ENCODE results near the gene SLC25A51. TPM values are rescaled to one million over a fixed set of nuclear protein-coding genes. Genes with fewer than 3 reads are reported as not detected.

Gene SLC25A51
- total RNA-seq, 4 donors from 2014 or later, result 32.2 to 67.8 (median 57.8) TPM

GRCh38 chr9:37949576-37949975 lies 45.6 kb upstream of the SLC25A51 start:
- DNase-seq, result no peak
- H3K9me3 ChIP-seq, result no peaks in the 10 kb centered on the region
- H3K27me3 ChIP-seq, result no peaks in the 10 kb centered on the region
- peaks cover 0 to 55% (median 0%) of the 10 kb centered on the region in 3 donors for H3K36me3 ChIP-seq
- H3K4me1 ChIP-seq, result no peaks in the 10 kb centered on the region
- TF ChIP-seq POLR2A (IDR thresholded peaks at IDR 0.05) (no peak), CTCF (IDR thresholded peaks at IDR 0.05) (no peak)
- H3K4me3 ChIP-seq, result no peak overlapping the region
- no peak overlapping the region for H3K27ac ChIP-seq

- Histone ChIP-seq H3K4me3 (no peak overlapping the region), H3K27ac (no peak overlapping the region), H3K4me1 (no peaks in the 10 kb centered on the region), H3K36me3 (peaks cover 0 to 53% (median 0%) of the 10 kb centered on the region in 3 donors), H3K27me3 (no peaks in the 10 kb centered on the region), H3K9me3 (no peaks in the 10 kb centered on the region)
- no peak for TF ChIP-seq POLR2A (IDR thresholded peaks at IDR 0.05)
- TF ChIP-seq CTCF (IDR thresholded peaks at IDR 0.05), result no peak
- no peak for DNase-seq
Measured at GRCh38 chr9:37948417-37948980, 44.6 kb upstream of the SLC25A51 start.

- peaks cover 0 to 48% (median 0%) of the 10 kb centered on the region in 3 donors for H3K36me3 ChIP-seq
- no peak overlapping the region for H3K27ac ChIP-seq
- H3K27me3 ChIP-seq, result no peaks in the 10 kb centered on the region
- no peak for DNase-seq
- H3K4me1 ChIP-seq, result no peaks in the 10 kb centered on the region
- H3K9me3 ChIP-seq, result no peaks in the 10 kb centered on the region
- no peak overlapping the region for H3K4me3 ChIP-seq
- TF ChIP-seq CTCF (IDR thresholded peaks at IDR 0.05) (no peak), POLR2A (IDR thresholded peaks at IDR 0.05) (no peak)
Measured at GRCh38 chr9:37947977-37948376, 44.0 kb upstream of the SLC25A51 start.

GRCh38 chr9:37947471-37947870 lies 43.5 kb upstream of the SLC25A51 start:
- Histone ChIP-seq H3K27me3 (no peaks in the 10 kb centered on the region), H3K9me3 (no peaks in the 10 kb centered on the region), H3K4me1 (no peaks in the 10 kb centered on the region), H3K4me3 (no peak overlapping the region), H3K36me3 (peaks cover 0 to 43% (median 0%) of the 10 kb centered on the region in 3 donors), H3K27ac (no peak overlapping the region)
- DNase-seq, result no peak
- TF ChIP-seq CTCF (IDR thresholded peaks at IDR 0.05), result no peak
- TF ChIP-seq POLR2A (IDR thresholded peaks at IDR 0.05), result no peak

- TF ChIP-seq CTCF (IDR thresholded peaks at IDR 0.05) (no peak), POLR2A (IDR thresholded peaks at IDR 0.05) (no peak)
- Histone ChIP-seq H3K36me3 (peaks cover 0 to 43% (median 0%) of the 10 kb centered on the region in 3 donors), H3K27ac (no peak overlapping the region), H3K27me3 (no peaks in the 10 kb centered on the region), H3K4me3 (no peak overlapping the region), H3K4me1 (no peaks in the 10 kb centered on the region), H3K9me3 (no peaks in the 10 kb centered on the region)
- DNase-seq, result no peak
Measured at GRCh38 chr9:37946971-37947370, 43.0 kb upstream of the SLC25A51 start.

GRCh38 chr9:37946041-37946440 lies 42.1 kb upstream of the SLC25A51 start:
- DNase-seq, result no peak
- Histone ChIP-seq H3K9me3 (no peaks in the 10 kb centered on the region), H3K4me3 (no peak overlapping the region), H3K27ac (no peak overlapping the region), H3K4me1 (no peaks in the 10 kb centered on the region), H3K27me3 (no peaks in the 10 kb centered on the region), H3K36me3 (peaks cover 0 to 43% (median 0%) of the 10 kb centered on the region in 3 donors)
- no peak for TF ChIP-seq POLR2A (IDR thresholded peaks at IDR 0.05)
- no peak for TF ChIP-seq CTCF (IDR thresholded peaks at IDR 0.05)

Measured in Peyer's patch (tissue), 4 donors.